IMR-90 (cell line): ENCODE measurements around the gene VOPP1. TPM values are rescaled to one million over a fixed set of nuclear protein-coding genes. Genes with fewer than 3 reads are reported as not detected.

Source experiments
- ATAC-seq: fragments of 200-7000 bp; cut with Tn5 transposase; 2 replicates; pipeline ENCODE4 v1.9.1; 2020; ENCODE audit warnings: low read depth, mild to moderate bottlenecking, moderate library complexity
- BruUV-seq: library from RNA; stranded (reverse); fragments of 400-500 nt; replicated peaks from 2 replicates; lab custom pipeline; 2021; lab: Mats Ljungman, UMichigan
- CTCF ChIA-PET: fragments of 300-600 bp; formaldehyde crosslinking; extraction: SDS; loops from one replicate; lab custom pipeline; 2021; ENCODE audit warnings: antibody characterized with exemption; lab: Yijun Ruan, JAX
- POLR2A ChIA-PET: fragments of 300-600 bp; sonication (Branson Sonifier 250); formaldehyde crosslinking; loops from one replicate; lab custom pipeline; 2022; ENCODE audit warnings: antibody characterized with exemption; ENCODE audit not compliant: unreplicated experiment; lab: Charles Lee
- DNase-seq: peaks from one replicate; pipeline ENCODE4 v3.0.0; 2013
- H2AFZ ChIP-seq: replicated peaks from 2 replicates; pipeline ENCODE3; 2013; ENCODE audit warnings: low read length, mild to moderate bottlenecking; ENCODE audit not compliant: poor library complexity
- H2AK5ac ChIP-seq: 2 replicates; pipeline ENCODE4 v1.6.1; 2013; ENCODE audit warnings: low read depth, low read length, inconsistent platforms
- H2AK9ac ChIP-seq: replicated peaks from 2 replicates; pipeline ENCODE3; 2013; ENCODE audit warnings: mild to moderate bottlenecking, low read depth, low read length, moderate library complexity; ENCODE audit not compliant: poor library complexity
- H2BK120ac ChIP-seq: 2 replicates; pipeline ENCODE4 v1.6.1; 2013; ENCODE audit warnings: low read depth, low read length, inconsistent platforms
- H2BK15ac ChIP-seq: 3 replicates; pipeline ENCODE4 v1.6.1; 2013; ENCODE audit warnings: low read depth, low read length, inconsistent platforms
- H2BK20ac ChIP-seq: 2 replicates; pipeline ENCODE4 v1.6.1; 2013; ENCODE audit warnings: low read depth, mild to moderate bottlenecking, inconsistent platforms, low read length, moderate library complexity
- H2BK5ac ChIP-seq: 2 replicates; pipeline ENCODE4 v1.6.1; 2013; ENCODE audit warnings: mild to moderate bottlenecking, low read depth, low read length, inconsistent platforms; ENCODE audit not compliant: poor library complexity, severe bottlenecking
- H3K14ac ChIP-seq: replicated peaks from 2 replicates; pipeline ENCODE4 v1.6.1; 2013; ENCODE audit warnings: low read depth, low read length, inconsistent platforms
- H3K18ac ChIP-seq: 2 replicates; pipeline ENCODE4 v1.6.1; 2013; ENCODE audit warnings: low read depth, low read length, control low read depth
- H3K23ac ChIP-seq: 2 replicates; pipeline ENCODE4 v1.6.1; 2013; ENCODE audit warnings: low read depth, low read length, inconsistent platforms
- H3K27ac ChIP-seq: 2 replicates; pipeline ENCODE4 v1.5.1; 2013; ENCODE audit warnings: mild to moderate bottlenecking, control low read depth, low read length; ENCODE audit not compliant: insufficient read depth
- H3K27me3 ChIP-seq: 2 replicates; pipeline ENCODE4 v1.6.1; 2013; ENCODE audit warnings: low read length; ENCODE audit not compliant: control insufficient read depth, insufficient read depth
- H3K36me3 ChIP-seq: 2 replicates; pipeline ENCODE4 v1.6.1; 2013; ENCODE audit warnings: low read length, mixed read lengths; ENCODE audit not compliant: control insufficient read depth, insufficient read depth
- H3K4ac ChIP-seq: 2 replicates; pipeline ENCODE4 v1.6.1; 2013; ENCODE audit warnings: low read depth, low read length, inconsistent platforms
- H3K4me1 ChIP-seq: 2 replicates; pipeline ENCODE4 v1.6.1; 2013; ENCODE audit warnings: low read length, mixed read lengths; ENCODE audit not compliant: control insufficient read depth, insufficient read depth
- H3K4me2 ChIP-seq: 2 replicates; pipeline ENCODE4 v1.6.1; 2013; ENCODE audit warnings: low read depth, mild to moderate bottlenecking, control low read depth, low read length, moderate library complexity
- H3K4me3 ChIP-seq: 2 replicates; pipeline ENCODE4 v1.5.1; 2013; ENCODE audit warnings: low read depth, mild to moderate bottlenecking, control low read depth, low read length, moderate library complexity; ENCODE audit not compliant: insufficient read depth
- H3K56ac ChIP-seq: 2 replicates; pipeline ENCODE4 v1.6.1; 2013; ENCODE audit warnings: low read length, inconsistent platforms; ENCODE audit not compliant: insufficient read depth; ENCODE audit errors: extremely low read depth
- H3K79me1 ChIP-seq, 2 experiments: 2 replicates each; pipeline ENCODE4 v1.6.1; 2013; ENCODE audit warnings: low read length in 2 of 2, inconsistent platforms in 1 of 2, low read depth in 1 of 2
- H3K9ac ChIP-seq: 2 replicates; pipeline ENCODE4 v1.6.1; 2013; ENCODE audit warnings: low read depth, low read length, control low read depth
- H3K9me1 ChIP-seq: 2 replicates; pipeline ENCODE4 v1.6.1; 2013; ENCODE audit warnings: low read length, inconsistent platforms; ENCODE audit not compliant: insufficient read depth
- H3K9me3 ChIP-seq: 2 replicates; pipeline ENCODE4 v1.6.1; 2013; ENCODE audit warnings: low read length; ENCODE audit not compliant: control insufficient read depth, insufficient read depth
- H4K20me1 ChIP-seq: 2 replicates; pipeline ENCODE4 v1.6.1; 2013; ENCODE audit warnings: low read length, inconsistent platforms; ENCODE audit not compliant: insufficient read depth
- H4K5ac ChIP-seq: 2 replicates; pipeline ENCODE4 v1.6.1; 2013; ENCODE audit warnings: mild to moderate bottlenecking, low read depth, low read length, control low read depth
- H4K8ac ChIP-seq, 2 experiments: 2 replicates each; pipeline ENCODE4 v1.6.1; 2013; ENCODE audit warnings: low read depth in 2 of 2, low read length in 2 of 2, control low read depth in 1 of 2, inconsistent platforms in 1 of 2
- H4K91ac ChIP-seq: 2 replicates; pipeline ENCODE4 v1.6.1; 2013; ENCODE audit warnings: low read depth, low read length, inconsistent platforms; ENCODE audit not compliant: insufficient read depth
- FOS ChIP-seq: fragments of 150-350 bp; IDR thresholded peaks from 2 replicates; pipeline ENCODE4 v1.6.1; 2016; ENCODE audit warnings: low read depth, low read length
- MAFK ChIP-seq: IDR thresholded peaks from 2 replicates; pipeline ENCODE4 v1.6.1; 2012; ENCODE audit warnings: low read depth, low read length, improper control_type of control experiment
- MAZ ChIP-seq: IDR thresholded peaks from 2 replicates; pipeline ENCODE4 v1.6.1; 2012; ENCODE audit warnings: low read depth, mild to moderate bottlenecking, low read length, improper control_type of control experiment, moderate library complexity, borderline replicate concordance
- WGBS, 2 experiments: methylation state at CpG; one replicate each; pipeline versions ENCODE4 v1.1.5 to v1.1.7; 2013; ENCODE audit warnings: missing lambda C conversion rate in 2 of 2; ENCODE audit not compliant: insufficient read length in 1 of 2; ENCODE audit errors: extremely low coverage in 2 of 2; 5-methylcytosine and 5-hydroxymethylcytosine counted together
- dilution Hi-C: fragments of 300-500 bp; cut with HindIII; formaldehyde crosslinking; loops from one replicate; pipeline ENCODE4 v1.14.3; 2018; ENCODE audit warnings: low sequenced_read_pairs; ENCODE audit not compliant: unreplicated experiment
- in situ Hi-C: fragments of 300-500 bp; cut with MboI; formaldehyde crosslinking; loops from 3 replicates; pipeline ENCODE4 v1.14.3; 2019; ENCODE audit warnings: low sequenced_read_pairs, inconsistent platforms, mixed read lengths
- intact Hi-C: fragments of 100-400 bp; cut with micrococcal nuclease; formaldehyde crosslinking; loops from 2 replicates; pipeline ENCODE4 v1.10.0; 2022
- polyA plus RNA-seq, 3 experiments: library from polyadenylated mRNA; depleted of rRNA; stranded (reverse); fragments of >200 nt; gene quantifications; 2 replicates each; pipeline ENCODE4 v1.2.3, GENCODE V29; 2012; ENCODE audit warnings: low replicate concordance in 1 of 3
- total RNA-seq: library from RNA; depleted of rRNA; stranded (reverse); fragments of >200 nt; gene quantifications from 2 replicates; pipeline ENCODE4 v1.2.3, GENCODE V29; 2012
- TF ChIP-seq, protein P1 (sequence below): fragments of 150-350 bp; IDR thresholded peaks from 2 replicates; pipeline ENCODE4 v1.6.1; 2016; ENCODE audit warnings: low read depth, mild to moderate bottlenecking, low read length, moderate library complexity, borderline replicate concordance

VOPP1 gene
- total and polyA plus RNA-seq, 2 of the 4 experiments (the other 2 are of a cell fraction): 60.2 to 94.5 TPM

GRCh38 chr7:55469271-55469681, 103.0 kb downstream of the VOPP1 start:
- Histone ChIP-seq H3K79me1 (peaks cover 17 to 26% of the 10 kb centered on the region in 2 experiments; a peak in 3 of 4 replicates), H2AK9ac (no peak overlapping the region), H3K9me3 (no peaks in the 10 kb centered on the region), H3K9ac (no peak overlapping the region), H3K4me3 (no peak overlapping the region), H2AK5ac (no peak overlapping the region), H2AFZ (no peak overlapping the region), H3K56ac (no peak overlapping the region), H3K9me1 (no peaks in the 10 kb centered on the region; the same call in 1 of the 2 replicates), H4K91ac (no peak overlapping the region), H4K8ac (no peak overlapping the region), H3K18ac (no peak overlapping the region), H3K4ac (no peak overlapping the region), H2BK20ac (no peak overlapping the region), H2BK5ac (no peak overlapping the region), H3K23ac (no peak overlapping the region), H3K27me3 (no peaks in the 10 kb centered on the region), H4K20me1 (peaks cover 8% of the 10 kb centered on the region), H3K36me3 (peaks cover 20% of the 10 kb centered on the region), H3K4me1 (peaks cover 4% of the 10 kb centered on the region; the same call in 1 of the 2 replicates), H4K5ac (no peak overlapping the region), H3K14ac (no peak overlapping the region), H2BK15ac (no peak overlapping the region), H2BK120ac (no peak overlapping the region), H3K27ac (no peak overlapping the region), H3K4me2 (no peak overlapping the region)
- ATAC-seq: no peak
- no TSS peak for BruUV-seq
- POLR2A ChIA-PET: no interaction called here
- intact Hi-C loops (no loop called here), in situ Hi-C loops (no loop called here), dilution Hi-C loops (no loop called here)
- no peak for TF ChIP-seq FOS
- TF ChIP-seq MAZ: no peak
- TF ChIP-seq MAFK: no peak
- TF ChIP-seq, protein P1, sequence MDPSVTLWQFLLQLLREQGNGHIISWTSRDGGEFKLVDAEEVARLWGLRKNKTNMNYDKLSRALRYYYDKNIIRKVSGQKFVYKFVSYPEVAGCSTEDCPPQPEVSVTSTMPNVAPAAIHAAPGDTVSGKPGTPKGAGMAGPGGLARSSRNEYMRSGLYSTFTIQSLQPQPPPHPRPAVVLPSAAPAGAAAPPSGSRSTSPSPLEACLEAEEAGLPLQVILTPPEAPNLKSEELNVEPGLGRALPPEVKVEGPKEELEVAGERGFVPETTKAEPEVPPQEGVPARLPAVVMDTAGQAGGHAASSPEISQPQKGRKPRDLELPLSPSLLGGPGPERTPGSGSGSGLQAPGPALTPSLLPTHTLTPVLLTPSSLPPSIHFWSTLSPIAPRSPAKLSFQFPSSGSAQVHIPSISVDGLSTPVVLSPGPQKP: no peak
- CTCF ChIA-PET: no interaction called here
- no CpG with 5 or more reads among the region's 2 CpGs for WGBS, 2 experiments
- no peak for DNase-seq
